ENCODE results near the gene ZNF569. TPM values are rescaled to one million over a fixed set of nuclear protein-coding genes. Genes with fewer than 3 reads are reported as not detected.
A peak's percentile ranks its signal among the peaks of the same experiment; 100 is the strongest.
"Not testable (repeated sequence)": the region's sequence is repeated elsewhere in the genome, so short reads cannot be mapped to it uniquely, and the experiment has no call there.

Gene ZNF569
- total RNA-seq, 1 experiment from 2014 or later: 7.2 TPM

- DNase-seq (ENCODE audit: low read depth): no peak
These were observed 66.2 kb downstream of the ZNF569 start for GRCh38 chr19:37401078-37401477.

DNA sequence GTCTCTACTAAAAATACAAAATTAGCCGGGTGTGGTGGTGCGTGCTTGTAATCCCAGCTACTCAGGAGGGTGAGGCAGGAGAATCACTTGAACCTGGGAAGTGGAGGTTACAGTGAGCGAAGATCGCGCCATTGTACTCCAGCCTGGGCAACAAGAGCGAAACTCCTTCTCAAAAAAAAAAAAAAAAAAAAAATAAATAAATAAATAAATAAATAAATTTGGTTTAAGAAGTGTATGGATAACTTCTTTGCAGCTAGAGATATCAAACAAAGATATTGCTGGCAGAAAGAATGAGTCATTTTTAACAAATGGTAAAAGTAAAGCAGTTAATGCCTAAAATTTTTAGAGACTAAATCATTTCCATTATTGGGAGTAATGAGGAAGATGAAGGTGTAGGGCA lies 75.8 kb downstream of the ZNF569 start:
- not testable (repeated sequence) for DNase-seq (ENCODE audit: low read depth)

DNA sequence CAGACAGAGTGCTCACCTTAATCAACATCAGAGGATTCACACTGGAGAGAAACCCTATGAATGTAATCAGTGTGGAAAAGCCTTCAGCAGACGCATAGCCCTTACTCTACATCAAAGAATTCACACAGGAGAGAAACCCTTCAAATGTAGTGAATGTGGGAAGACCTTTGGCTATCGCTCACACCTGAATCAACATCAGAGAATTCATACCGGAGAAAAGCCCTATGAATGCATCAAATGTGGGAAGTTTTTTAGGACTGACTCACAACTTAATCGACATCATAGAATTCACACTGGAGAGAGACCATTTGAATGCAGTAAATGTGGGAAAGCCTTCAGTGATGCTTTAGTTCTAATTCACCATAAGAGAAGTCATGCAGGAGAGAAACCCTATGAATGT lies 78.0 kb downstream of the ZNF569 start:
- no peak for DNase-seq (ENCODE audit: low read depth)

- DNase-seq (ENCODE audit: low read depth): peak; percentile 97
These were observed 96.2 kb downstream of the ZNF569 start, which contains the start of gene ZNF527 for GRCh38 chr19:37370880-37371661. Gene ZNF527, plus strand, starts transcription at chr19:37371099. Its CDS starts 3,100 bp downstream, at chr19:37374199.

GRCh38 chr19:37370386-37370879 lies 96.8 kb downstream of the ZNF569 start:
- DNase-seq (ENCODE audit: low read depth): not testable (repeated sequence)

- no peak for DNase-seq (ENCODE audit: low read depth)
These were observed 104.5 kb downstream of the ZNF569 start for GRCh38 chr19:37362733-37363132.

- DNase-seq (ENCODE audit: low read depth): no peak
These were observed 105.2 kb downstream of the ZNF569 start for GRCh38 chr19:37361994-37362393.

Other genes starting within 250 kb of the ZNF569 start
- gene ZNF383, start 249.2 kb downstream of the ZNF569 start, total RNA-seq (2014; rRNA removed; shearing (Covaris generic)): 5.0 and 8.6 TPM in 2 replicates
- 4.1 and 4.6 TPM in 2 replicates for gene ZNF527, start 96.3 kb downstream of the ZNF569 start, total RNA-seq (2014; rRNA removed; shearing (Covaris generic))
- 3.9 and 6.6 TPM in 2 replicates for gene ZNF570, start 1.9 kb upstream of the ZNF569 start, total RNA-seq (2014; rRNA removed; shearing (Covaris generic))
- gene ZNF793, start 39.5 kb upstream of the ZNF569 start, total RNA-seq (2014; rRNA removed; shearing (Covaris generic)): 3.8 and 6.0 TPM in 2 replicates
- 1.6 and 4.4 TPM in 2 replicates for gene ZNF571, start 127.3 kb upstream of the ZNF569 start, total RNA-seq (2014; rRNA removed; shearing (Covaris generic))
- gene ZNF540, start 127.4 kb upstream of the ZNF569 start, total RNA-seq (2014; rRNA removed; shearing (Covaris generic)): 1.8 TPM in 1 of 2 replicates, not detected in the other
- 5.8 and 10.5 TPM in 2 replicates for gene ZFP30, start 188.0 kb upstream of the ZNF569 start, total RNA-seq (2014; rRNA removed; shearing (Covaris generic))